HTERT RPE-1 (cell line): ENCODE data around the gene PACRG.

ENCODE experiments used
- in situ Hi-C: fragments of 300-500 bp; cut with MboI; formaldehyde crosslinking; loops from 4 replicates; pipeline ENCODE4 v1.14.3; 2020; ENCODE audit warnings: low sequenced_read_pairs

Gene PACRG

DNA sequence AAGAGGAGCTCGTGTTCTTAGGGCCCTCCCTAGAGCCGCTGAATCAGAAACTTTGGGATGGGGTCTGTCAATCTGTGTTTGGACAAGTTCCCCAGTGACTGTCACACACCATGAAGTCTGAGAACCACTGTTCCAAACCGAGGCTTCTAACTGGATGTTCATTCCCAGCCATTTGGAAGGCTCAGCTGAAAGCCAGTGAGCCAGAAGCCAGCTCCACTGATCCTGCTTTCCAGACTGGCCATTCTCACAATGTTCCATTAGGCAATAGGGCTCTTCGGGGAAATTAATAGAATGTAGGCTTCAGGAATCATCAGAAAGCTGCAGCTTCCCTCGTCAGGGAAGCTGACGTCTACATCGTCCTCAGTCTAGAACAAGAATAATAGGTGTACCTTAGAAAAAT lies 595.9 kb downstream of the PACRG start:
- in situ Hi-C loops: no loop called here

DNA sequence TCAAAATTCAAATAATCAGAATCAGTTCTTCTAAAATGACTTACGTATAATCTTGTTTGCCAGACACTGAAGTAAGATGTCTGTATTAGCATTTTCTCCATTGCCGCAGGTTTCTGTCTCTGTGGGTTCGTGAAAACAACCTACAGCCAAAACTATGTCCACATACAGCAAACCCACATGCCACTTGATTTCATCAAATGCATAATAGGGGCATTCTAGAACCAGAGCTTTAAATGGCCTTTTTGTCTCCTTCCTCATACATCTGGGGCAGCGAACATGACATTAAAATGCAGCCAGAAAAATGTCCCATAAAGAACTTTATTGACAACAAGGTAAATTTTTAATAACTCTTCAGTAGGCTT lies 596.5 kb downstream of the PACRG start:
- in situ Hi-C loops: no loop called here

DNA sequence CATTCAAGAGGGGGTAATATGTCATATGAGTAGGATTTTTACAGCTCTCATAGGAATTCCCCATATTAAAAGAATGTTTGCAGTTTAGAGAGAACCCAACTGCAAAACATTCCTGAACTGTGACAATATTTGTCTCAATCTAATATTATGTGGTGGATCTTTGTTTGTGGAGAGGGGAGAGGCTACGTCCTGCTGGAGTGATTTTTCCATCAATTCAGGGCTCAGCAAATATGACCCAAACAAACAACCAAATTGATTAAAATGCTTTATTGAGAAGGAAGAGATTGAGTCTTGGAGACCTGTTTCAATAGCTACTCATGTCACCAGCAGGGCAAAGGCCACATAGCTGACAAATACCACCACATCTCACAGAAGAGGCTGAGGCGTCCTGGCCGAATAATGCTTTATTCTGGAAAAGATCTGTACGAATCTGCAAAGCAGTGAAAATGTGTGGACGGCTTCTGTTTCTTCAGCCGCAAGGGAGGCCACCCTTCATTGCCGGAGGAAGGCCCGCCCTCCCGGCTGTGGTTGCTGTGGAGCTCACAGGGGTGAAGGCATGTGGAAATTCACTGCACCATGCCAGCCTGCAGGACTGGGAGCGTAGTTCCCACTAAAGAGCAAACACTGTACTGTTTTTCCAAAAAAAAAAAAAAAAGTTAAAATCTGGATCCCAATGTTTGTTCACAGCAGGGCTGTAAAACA lies 597.1 kb downstream of the PACRG start:
- in situ Hi-C loops: no loop called here

DNA sequence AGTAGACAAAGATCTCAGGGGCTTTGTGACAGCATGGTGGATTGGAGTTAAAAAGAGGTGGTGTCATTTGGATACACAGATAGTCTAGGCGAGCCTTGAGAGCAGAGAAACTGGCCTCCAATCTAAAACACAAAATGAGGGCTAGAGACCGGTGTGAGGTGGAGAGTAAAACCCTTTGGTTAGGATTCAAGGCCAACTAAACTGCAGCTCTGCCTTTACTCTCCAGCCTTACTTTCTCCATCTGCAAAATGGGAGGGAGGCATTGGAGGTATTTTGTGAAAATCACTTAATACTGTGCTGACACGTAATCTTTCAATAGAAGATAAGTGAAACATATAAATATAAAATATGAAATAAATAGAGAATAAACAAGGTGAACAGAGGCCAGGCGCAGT lies 597.6 kb downstream of the PACRG start:
- in situ Hi-C loops: no loop called here

DNA sequence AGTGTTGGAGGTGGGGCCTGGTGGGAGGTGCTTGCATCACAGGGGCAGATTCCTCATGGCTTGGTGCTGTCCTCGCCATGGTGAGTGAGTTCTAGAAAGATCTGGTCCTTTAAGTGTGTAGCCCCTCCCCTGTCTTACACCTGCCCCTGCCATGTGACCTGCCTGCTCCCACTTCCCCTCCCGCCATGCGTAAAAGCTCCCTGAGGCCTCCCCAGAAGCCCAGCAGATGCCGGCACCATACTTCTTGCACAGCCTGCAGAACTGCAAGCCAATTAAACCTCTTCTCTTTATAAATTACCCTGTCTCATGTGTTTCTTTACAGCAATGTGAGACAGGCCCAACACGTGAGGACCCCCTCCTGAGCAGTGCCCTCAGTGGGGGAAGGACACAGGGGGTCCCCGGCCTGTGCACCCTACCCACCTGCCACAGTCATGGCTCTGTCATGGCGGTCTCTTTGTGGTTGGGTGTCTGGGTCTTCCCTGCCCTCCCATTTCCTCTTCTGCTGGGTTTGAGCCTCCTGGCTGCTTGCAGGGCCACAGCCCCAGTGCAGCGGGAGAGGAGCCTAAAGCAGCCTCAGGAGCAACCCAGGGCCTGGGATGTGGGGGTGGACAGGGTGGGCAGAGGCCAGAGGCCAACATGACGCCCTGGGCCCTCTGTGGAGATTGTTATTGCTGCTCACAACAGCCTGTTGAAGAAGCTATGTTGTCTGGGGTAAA lies 599.5 kb downstream of the PACRG start:
- in situ Hi-C loops: no loop called here

DNA sequence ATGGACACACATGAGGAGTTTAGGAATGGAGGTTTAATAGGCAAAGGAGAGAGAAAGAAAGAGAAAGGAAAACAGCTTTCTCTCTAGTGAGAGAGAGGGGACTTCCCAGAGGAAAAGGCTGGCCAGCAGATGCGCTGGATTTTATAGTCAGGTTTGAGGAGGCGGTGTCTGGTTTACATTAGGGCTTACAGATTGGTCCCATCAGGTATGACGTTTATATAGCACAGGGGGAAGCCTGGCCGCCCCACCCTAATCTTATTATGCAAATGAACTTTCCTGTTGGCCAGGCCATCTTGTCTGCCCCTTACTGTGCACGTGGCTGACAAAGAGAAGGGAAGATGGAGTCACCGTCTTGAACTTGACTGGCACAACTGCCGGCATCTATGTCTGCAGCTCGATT lies 600.1 kb downstream of the PACRG start:
- in situ Hi-C loops: no loop called here

DNA sequence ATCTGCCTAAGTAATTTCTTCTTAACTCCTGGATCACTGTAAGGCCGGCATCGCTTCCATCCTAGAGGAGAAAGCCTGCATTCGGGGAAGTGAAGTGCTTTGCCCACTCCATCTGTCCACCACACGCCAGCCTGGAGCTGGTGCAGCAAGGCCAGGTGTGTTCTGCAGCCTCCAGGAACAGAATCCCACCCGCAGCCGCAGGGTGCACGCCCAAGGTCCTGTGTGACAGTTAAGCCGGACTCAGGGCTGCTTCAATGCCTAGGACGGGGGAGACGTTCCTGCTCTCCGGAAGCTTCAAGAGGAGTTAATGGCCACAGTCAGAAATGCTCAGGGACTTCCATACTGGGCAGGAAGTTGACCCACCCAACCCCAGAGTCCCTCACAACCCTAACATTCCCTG lies 600.6 kb downstream of the PACRG start:
- in situ Hi-C loops: no loop called here

DNA sequence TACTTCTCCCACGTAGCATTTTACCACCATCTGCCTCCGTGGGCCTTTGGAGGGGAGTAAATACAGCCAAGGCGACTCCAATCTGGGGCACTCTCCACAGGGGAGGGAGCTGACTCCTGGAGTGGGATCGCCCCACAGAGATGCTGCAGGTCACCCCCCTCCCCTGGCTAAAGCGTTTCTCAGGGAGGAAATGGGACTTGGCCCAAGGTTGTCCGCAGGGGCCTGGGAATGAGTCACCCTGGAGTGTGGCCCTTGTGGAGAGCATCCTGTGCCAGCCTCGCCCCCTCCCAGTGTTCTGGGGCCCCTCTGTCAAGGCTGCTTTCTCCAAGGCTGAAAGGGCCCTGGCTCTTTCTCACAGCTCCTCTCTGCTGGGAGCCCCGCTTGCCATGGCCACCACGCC lies 602.2 kb downstream of the PACRG start:
- in situ Hi-C loops: no loop called here

DNA sequence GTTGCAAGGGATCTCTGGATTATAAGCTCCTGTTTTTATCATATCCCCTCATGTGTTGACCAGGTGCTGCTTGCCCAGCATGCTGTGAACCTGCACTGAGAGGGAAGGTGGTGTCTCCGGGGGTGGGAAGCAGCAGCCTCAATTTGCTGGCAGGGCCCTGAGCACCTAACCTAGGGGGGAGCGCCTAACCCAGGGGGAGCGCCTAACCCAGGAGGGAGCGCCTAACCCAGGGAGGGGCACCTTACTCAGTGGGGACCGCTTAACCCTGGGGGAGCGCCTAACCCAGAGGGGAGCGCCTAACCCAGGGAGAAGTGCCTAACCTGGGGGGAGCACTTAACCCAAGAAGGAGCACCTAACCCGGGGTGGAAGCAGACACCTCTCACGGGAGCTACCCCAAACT lies 603.5 kb downstream of the PACRG start:
- in situ Hi-C loops: no loop called here

DNA sequence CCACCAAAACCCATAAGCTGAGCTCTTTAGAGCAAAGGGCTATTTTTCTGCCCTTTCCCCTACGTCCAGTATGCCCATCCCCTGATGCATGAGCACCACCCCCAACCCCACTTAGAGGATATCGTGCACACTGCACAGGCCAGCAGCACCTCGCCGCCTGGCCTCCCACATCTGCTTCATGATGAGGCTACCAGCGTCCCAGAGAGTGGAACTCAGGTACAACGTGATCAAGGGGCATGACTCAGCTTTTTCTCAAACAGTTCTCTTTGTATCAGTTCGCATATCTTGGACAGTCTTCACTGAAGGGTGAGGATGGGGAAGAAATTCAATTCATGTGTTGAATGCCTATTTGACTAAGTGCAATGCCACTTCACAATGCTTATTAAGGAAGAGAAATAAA lies 604.8 kb downstream of the PACRG start:
- in situ Hi-C loops: no loop called here

DNA sequence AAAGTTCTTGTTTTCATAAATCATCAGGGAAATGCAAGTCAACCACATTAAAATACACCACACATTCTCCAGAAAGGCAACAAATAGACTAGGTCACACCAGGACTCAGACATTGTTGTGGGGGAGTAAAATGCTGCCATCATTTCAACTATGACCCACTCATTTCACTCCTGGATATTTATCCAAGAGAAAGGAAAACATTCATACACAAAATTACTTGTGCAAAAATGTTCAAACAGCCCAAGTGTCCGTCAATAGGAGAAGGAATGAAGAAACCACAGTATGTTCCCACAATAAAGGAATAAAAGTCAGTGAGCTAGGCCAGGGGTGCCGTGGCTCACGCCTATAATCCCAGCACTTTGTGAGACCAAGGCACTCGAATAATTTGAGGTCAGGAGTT lies 605.3 kb downstream of the PACRG start:
- in situ Hi-C loops: no loop called here

DNA sequence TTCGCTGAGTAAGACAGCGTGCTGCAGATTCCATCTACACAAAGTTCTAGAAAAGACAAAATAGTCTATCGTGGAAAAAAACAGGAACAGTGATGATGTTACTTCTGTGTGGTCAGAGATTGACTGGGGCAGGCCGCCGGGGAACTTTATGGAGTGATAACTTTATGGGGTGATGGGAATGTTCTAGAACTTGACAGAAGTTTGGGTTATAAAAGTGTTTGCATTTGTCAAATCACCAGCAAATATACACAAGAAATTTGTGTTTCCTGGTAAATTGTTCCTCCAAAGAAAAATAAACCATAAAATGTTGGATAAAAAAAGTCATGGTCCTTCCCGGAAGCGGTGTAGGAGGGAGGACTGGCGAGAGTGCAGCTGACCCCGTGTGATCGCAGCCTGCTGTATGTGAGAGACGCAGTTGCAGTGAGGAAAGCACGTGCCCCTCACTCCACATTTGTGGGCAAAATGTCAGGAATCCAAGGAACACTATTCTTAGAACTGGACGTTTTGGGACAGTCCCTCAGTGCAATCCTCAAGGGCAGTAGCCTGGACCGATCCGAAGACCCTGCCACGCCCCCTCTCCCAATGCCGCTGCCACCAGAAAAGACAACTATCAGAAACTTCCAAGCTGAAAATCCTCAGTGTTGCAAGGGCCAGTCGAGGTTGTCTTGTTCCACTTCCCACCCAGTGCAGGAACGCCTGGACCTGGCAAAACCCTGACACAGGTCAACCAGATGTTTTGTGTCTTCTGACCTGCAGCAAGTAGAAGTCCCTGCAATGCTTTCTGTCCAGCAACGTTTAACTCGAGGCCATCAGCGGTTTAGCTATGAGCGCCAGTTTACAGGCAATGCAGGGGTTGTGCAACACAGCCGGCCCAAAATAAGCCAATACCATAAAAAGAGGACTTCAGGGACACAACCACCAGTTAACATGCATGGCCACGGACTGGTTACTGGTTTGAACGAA lies 606.2 kb downstream of the PACRG start:
- in situ Hi-C loops: no loop called here

DNA sequence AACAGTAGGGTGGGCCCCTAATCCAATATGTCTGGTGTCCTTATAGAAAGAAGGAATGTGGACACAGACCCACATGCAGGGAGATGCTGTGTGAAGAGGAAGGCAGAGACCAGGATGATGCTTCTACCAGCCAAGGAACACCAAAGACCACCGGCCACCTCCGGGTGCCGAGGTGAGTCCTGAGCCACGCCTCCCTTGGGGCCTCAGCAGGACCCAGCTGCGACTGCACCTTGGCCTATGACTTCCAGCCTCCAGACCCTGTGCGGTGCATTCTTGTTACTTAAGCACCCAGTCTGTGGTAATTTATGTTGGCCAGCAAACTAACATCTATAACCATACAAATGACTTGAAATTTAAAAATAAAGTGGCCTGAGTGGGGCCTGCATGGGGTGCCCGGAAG lies 607.3 kb downstream of the PACRG start:
- in situ Hi-C loops: no loop called here

DNA sequence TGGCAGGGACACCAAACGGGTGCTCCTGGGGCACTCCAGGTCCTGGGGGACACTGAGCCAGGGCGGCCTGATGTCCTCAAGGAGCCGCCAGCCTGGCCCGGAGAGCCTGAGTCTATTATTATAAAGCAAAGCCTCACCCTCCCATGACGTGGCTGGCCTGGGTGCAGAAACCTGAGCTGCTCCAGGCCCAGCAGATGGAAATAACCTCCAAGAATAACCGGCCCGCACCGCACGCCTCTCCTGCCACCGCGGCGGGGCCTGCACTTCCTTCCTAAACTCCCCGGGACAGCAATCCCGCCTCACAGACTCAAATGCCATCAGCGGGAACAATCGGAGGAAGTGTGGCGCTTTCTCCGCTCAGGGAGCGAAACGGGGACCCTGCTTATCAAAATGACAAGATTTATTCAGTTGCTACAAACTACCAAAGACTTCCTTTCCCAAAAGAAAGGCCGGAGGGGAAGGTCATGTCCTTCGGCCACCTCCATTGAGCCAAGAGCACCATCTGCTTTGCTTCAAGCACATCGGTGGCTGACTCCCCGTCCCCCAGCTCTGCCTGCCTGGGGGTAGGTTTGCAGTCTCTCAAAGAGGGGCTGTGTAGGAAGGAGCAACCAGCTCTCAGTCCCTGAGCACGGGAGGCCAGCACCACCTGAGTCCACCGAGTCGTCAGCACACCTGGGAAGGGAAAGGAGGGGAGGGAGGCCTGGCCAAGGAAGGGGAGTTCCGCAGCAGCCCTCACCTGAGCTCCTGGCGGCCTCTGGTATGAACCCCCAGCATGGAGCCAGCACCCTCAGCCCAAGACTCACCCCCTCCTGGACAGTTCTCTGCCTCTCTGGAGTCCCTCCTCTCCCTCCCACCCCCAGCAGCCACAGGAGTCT lies 608.1 kb downstream of the PACRG start:
- in situ Hi-C loops: no loop called here

DNA sequence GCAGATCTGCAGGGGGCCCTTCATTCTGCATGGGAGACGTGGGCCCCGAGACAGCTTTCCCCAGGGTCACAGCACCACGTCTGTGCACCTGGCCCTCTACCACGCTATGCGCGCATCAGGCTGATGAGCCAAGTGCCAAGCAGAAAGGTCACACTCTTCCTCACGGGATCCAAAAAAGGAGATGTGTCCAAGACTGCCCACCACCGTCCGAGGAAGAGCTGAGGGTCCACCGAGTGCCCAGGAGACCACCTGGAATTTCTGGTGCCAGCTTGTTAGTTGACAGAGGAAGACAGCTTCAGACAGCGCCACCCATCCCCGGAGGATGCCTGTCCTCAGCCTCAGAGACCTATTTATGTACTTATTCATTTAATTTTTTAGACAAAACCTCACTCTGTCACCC lies 609.2 kb downstream of the PACRG start:
- in situ Hi-C loops: no loop called here

DNA sequence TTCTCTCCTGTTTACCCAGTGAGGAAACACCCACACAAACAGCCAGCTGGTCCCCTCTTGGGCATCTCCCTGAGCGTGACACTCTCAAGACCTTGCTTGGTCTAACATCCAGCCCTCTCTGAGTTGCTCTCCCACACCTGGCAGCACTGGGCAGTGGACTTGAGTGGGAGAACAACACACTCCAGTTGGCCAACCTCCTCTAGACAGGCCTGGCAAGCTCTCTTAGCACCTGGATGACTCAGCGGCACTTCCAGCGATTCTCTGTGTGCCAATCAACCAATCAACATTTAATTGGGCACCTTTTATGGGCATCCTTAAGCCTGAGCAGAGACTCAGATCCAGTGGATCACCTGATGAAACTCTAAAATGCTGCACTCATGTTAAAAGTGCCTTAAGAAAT lies 610.2 kb downstream of the PACRG start:
- in situ Hi-C loops: no loop called here

DNA sequence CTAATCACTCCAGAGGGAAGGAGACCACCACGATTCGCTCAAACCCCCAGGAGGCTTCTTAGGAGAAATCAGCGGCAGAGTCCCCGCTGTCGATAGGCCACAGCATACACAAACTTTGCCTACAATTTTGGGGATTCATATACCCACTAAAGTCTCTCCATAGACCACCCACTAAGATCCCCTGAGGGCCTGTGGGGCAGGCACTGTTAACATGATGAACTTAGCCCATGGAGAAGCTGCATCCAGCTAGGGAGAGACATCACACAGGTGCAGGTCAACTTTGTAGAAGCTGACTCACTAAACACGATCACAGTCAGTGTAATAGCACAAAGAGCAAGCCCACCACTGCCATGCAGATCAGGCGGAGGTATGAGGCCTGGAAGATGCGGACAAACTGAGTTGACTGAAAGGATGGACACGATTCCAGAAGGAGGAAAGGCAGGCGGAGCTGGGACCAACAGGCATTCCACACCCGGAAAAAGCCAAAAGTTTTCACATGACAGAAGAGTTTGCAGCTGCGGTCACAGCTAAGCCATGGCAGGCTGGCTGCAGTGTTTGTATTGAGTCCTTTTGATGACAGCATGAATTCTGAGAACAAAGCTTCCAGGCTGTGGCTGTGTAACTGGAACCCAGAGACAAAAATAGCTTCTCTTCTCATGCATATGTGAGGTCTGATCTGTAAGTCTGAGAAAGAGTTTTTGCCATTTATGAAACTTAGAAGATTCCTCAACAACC lies 611.1 kb downstream of the PACRG start:
- in situ Hi-C loops: no loop called here

DNA sequence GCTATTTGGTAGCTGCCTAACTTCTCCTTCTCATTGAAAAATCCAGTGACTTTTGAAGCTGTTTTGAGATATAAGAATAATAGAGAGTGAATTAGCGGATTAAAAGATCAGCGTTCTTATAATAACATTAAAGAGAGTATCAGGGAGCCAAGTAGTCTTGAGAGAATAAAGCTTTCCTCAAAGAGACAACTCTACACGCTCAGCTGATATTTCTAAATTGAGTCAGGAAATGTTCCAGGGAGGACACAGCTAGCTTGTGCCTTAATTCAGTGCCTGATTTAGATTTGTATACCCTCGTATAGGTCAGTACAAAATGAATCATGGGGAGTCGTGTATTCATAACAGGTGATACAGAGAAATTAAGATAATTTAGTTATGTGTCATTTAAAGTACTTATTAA lies 611.7 kb downstream of the PACRG start:
- in situ Hi-C loops: no loop called here

DNA sequence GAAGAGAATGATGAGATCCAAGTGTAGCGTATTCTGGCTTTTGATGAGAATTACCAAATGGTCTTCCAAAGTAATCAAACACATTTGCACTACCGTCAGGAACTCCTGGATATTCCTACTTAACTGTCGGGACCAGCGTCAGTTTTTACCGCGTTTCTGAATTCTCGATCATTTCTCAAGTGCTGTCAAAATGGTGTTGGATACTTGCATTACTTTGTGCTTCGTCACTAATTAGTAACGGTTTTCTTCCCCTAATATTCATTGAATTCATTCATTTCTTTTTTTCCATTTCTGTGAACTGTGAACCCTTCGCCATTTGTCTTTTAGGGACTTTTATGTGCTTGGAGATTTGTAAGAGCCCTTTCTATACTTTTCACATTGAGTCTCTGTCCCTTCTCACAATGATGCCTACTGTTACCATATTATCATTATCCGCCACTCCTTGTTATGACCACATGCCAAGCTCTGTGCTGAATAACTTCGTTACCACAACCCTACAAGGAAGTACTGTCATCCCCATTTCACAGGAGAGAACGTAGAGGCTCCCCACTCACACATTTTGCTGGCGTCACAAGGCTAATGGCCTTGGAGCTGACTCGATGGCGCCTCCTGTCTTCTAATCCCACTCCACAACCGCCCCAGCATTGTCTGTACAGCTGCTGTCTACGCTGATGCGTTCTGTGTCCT lies 612.6 kb downstream of the PACRG start:
- in situ Hi-C loops: no loop called here
